Measurements from ENCODE around the gene ENKUR. TPM values are rescaled to one million over a fixed set of nuclear protein-coding genes. Genes with fewer than 3 reads are reported as not detected.

The ENKUR gene
- total RNA-seq, 1 experiment from 2014 or later, result 0.66 TPM

- no peak overlapping the region for H3K27ac Mint-ChIP-seq (ENCODE audit: unreplicated experiment)
- no peak for DNase-seq
- no peak overlapping the region for H3K4me3 Mint-ChIP-seq (ENCODE audit: low read depth, unreplicated experiment)
- H3K27me3 Mint-ChIP-seq (ENCODE audit: unreplicated experiment), result no peaks in the 10 kb centered on the region
- H3K4me1 Mint-ChIP-seq (ENCODE audit: low read depth, unreplicated experiment), result peaks cover 16% of the 10 kb centered on the region
- H3K36me3 Mint-ChIP-seq (ENCODE audit: insufficient read depth, unreplicated experiment), result peaks cover 24% of the 10 kb centered on the region
- CTCF ChIA-PET, result interaction anchor here (0.7 kb wide), 1 partner anchor 474 kb away, joined by 3 read pairs; no protein-coding TSS in a partner anchor
- no peaks in the 10 kb centered on the region for H3K9me3 Mint-ChIP-seq (ENCODE audit: low read depth, unreplicated experiment)
- no peak for TF ChIP-seq CTCF (IDR thresholded peaks at IDR 0.05; ENCODE audit: unreplicated experiment)
- no TSS peak for BruUV-seq (replicated peaks)
- intact Hi-C loops (cut with micrococcal nuclease; ENCODE audit: unreplicated experiment), result loop anchor here (5.0 kb wide), 1 partner anchor 44 kb away; no protein-coding TSS in a partner anchor
Observed at GRCh38 chr10:25018703-25019102, 2.7 kb upstream of the ENKUR start.

GRCh38 chr10:25017661-25018060 is 1.7 kb upstream of the ENKUR start:
- DNase-seq, result no peak
- peaks cover 24% of the 10 kb centered on the region for H3K36me3 Mint-ChIP-seq (ENCODE audit: insufficient read depth, unreplicated experiment)
- H3K4me3 Mint-ChIP-seq (ENCODE audit: low read depth, unreplicated experiment), result peak overlapping the region; percentile 93
- peak overlapping the region; percentile 99 for H3K27ac Mint-ChIP-seq (ENCODE audit: unreplicated experiment)
- H3K9me3 Mint-ChIP-seq (ENCODE audit: low read depth, unreplicated experiment), result no peaks in the 10 kb centered on the region
- CTCF ChIA-PET, result no interaction called here
- peaks cover 16% of the 10 kb centered on the region for H3K4me1 Mint-ChIP-seq (ENCODE audit: low read depth, unreplicated experiment)
- intact Hi-C loops (cut with micrococcal nuclease; ENCODE audit: unreplicated experiment), result loop anchor here (1.0 to 5.0 kb wide), 2 partner anchors 45 to 374 kb away; no protein-coding TSS in a partner anchor
- no peaks in the 10 kb centered on the region for H3K27me3 Mint-ChIP-seq (ENCODE audit: unreplicated experiment)
- no peak for TF ChIP-seq CTCF (IDR thresholded peaks at IDR 0.05; ENCODE audit: unreplicated experiment)
- BruUV-seq (replicated peaks), result no TSS peak

GRCh38 chr10:25017154-25017590 is 1.2 kb upstream of the ENKUR start:
- intact Hi-C loops (cut with micrococcal nuclease; ENCODE audit: unreplicated experiment), result loop anchor here (1.0 to 5.0 kb wide), 2 partner anchors 45 to 374 kb away; no protein-coding TSS in a partner anchor
- TSS peak; percentile 71 for BruUV-seq (replicated peaks)

DNA sequence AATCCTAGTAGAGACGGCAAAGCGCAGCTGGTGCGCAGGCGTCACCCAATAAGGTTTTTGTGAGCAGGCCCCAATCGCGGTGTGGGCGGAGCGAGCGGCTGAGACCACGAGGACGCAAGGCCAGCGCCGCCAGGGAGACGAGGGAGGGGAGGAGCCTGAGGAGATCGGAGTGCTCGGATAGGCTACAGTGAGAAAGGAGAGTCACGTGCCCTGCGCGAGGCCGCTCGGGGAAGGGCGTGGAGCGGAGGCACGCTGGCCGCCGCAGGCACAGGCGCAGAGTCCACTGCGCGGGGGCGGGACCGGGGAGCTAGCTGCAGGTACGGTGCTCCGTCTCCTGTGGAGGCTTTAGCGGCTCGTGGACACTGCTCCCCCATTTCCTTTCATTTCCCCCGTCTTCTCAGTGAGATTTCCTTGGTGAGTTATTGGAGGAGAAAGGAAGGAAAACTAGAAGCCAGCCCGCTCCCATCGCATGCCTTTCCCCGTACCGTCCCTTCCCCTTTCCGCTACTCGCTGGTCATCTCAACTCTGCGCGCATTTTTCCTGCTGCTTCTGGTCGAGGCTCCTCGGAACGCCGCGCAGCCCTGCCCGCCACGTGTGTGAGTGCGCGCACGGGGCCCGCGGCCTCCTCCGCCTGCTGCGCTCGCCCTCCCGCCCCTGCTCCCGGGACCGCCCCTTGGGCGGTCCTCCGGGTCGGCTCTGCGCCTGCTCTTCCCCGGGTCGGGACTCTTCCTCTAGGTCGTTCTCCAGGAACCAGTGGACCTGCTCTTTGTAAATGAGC is 607 bp upstream of the ENKUR start, which contains the start of gene THNSL1:
Gene THNSL1, plus strand, starts transcription at position 237 of the 778 bp plus-strand sequence. CDS start 6,612 bp downstream, outside the sequence.
- peaks cover 16% of the 10 kb centered on the region for H3K4me1 Mint-ChIP-seq (ENCODE audit: low read depth, unreplicated experiment)
- no peak for TF ChIP-seq CTCF (IDR thresholded peaks at IDR 0.05; ENCODE audit: unreplicated experiment)
- BruUV-seq (replicated peaks), result TSS peak; percentile 79
- intact Hi-C loops (cut with micrococcal nuclease; ENCODE audit: unreplicated experiment), result loop anchor here (1.0 to 5.0 kb wide), 2 partner anchors 46 to 373 kb away; no protein-coding TSS in a partner anchor
- CTCF ChIA-PET, result interaction anchor here (0.7 to 1.7 kb wide), 2 partner anchors 373 to 399 kb away, joined by 3 to 6 read pairs; no protein-coding TSS in a partner anchor
- H3K27ac Mint-ChIP-seq (ENCODE audit: unreplicated experiment), result peak within 1 kb of the TSS; percentile 99
- peak; percentile 99 for DNase-seq
- H3K36me3 Mint-ChIP-seq (ENCODE audit: insufficient read depth, unreplicated experiment), result peaks cover 24% of the 10 kb centered on the region
- H3K9me3 Mint-ChIP-seq (ENCODE audit: low read depth, unreplicated experiment), result no peaks in the 10 kb centered on the region
- H3K27me3 Mint-ChIP-seq (ENCODE audit: unreplicated experiment), result no peaks in the 10 kb centered on the region
- H3K4me3 Mint-ChIP-seq (ENCODE audit: low read depth, unreplicated experiment), result peak within 1 kb of the TSS; percentile 93

More at GRCh38 chr10:25017154-25017590, 1.2 kb upstream of the ENKUR start:
- CTCF ChIA-PET, result interaction anchor here (1.7 kb wide), 1 partner anchor 399 kb away, joined by 6 read pairs; no protein-coding TSS in a partner anchor
- Mint-ChIP-seq H3K4me1 (ENCODE audit: low read depth, unreplicated experiment) (peaks cover 16% of the 10 kb centered on the region), H3K9me3 (ENCODE audit: low read depth, unreplicated experiment) (no peaks in the 10 kb centered on the region), H3K4me3 (ENCODE audit: low read depth, unreplicated experiment) (peak overlapping the region; percentile 93), H3K36me3 (ENCODE audit: insufficient read depth, unreplicated experiment) (peaks cover 24% of the 10 kb centered on the region), H3K27me3 (ENCODE audit: unreplicated experiment) (no peaks in the 10 kb centered on the region), H3K27ac (ENCODE audit: unreplicated experiment) (peak overlapping the region; percentile 99)
- no peak for TF ChIP-seq CTCF (IDR thresholded peaks at IDR 0.05; ENCODE audit: unreplicated experiment)
- DNase-seq, result no peak
